Gastroesophageal sphincter (tissue), 3 donors: ENCODE data around the gene JAKMIP2.

Experiments
- EP300 ChIP-seq: sonication (generic); formaldehyde crosslinking; IDR thresholded peaks from one replicate; pipeline ENCODE4 v1.6.1; 2017; ENCODE audit warnings: antibody characterized with exemption, mild to moderate bottlenecking
- POLR2A ChIP-seq, 2 donors: fragments of 450-650 bp; IDR thresholded peaks; one replicate each; pipeline ENCODE4 v1.6.1; 2017; ENCODE audit warnings: antibody characterized with exemption in 2 of 2, mild to moderate bottlenecking in 2 of 2, moderate library complexity in 1 of 2
- POLR2AphosphoS5 ChIP-seq: sonication (generic); formaldehyde crosslinking; IDR thresholded peaks from one replicate; pipeline ENCODE4 v1.6.1; 2017; ENCODE audit warnings: antibody characterized with exemption
- TF ChIP-seq, protein P1 (sequence below), 4 experiments: fragments of 200-600 bp in 2 of 4; fragments of 450-650 bp in 2 of 4; sonication (generic) in 1 of 4; IDR thresholded peaks; one replicate each; pipeline ENCODE4 v1.5.1; 2017 to 2019; ENCODE audit warnings: antibody characterized with exemption in 4 of 4, mild to moderate bottlenecking in 2 of 4, moderate library complexity in 2 of 4

DNA sequence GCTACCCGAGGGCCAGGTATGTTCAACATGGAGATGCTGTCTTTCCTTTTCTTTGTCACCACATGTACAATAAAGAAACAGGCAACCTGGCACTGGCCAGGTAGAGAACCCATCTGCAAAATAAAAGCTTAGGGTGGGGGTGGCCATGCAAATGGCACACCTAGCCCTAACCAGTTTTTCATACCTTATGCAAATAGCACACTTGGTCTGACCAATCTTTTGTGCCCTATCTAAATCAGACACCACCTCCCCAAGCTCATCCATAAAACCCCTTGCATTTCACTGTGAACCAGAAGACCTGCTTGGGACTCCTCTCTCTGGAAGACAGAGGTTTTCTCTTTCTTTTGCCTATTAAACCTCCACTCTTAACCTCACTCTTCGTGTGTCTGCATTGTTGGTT lies 33.9 kb downstream of the JAKMIP2 start:
- TF ChIP-seq POLR2AphosphoS5 (no peak), EP300 (no peak), POLR2A (IDR thresholded peaks at IDR 0.05) (no peak)
- TF ChIP-seq, protein P1, sequence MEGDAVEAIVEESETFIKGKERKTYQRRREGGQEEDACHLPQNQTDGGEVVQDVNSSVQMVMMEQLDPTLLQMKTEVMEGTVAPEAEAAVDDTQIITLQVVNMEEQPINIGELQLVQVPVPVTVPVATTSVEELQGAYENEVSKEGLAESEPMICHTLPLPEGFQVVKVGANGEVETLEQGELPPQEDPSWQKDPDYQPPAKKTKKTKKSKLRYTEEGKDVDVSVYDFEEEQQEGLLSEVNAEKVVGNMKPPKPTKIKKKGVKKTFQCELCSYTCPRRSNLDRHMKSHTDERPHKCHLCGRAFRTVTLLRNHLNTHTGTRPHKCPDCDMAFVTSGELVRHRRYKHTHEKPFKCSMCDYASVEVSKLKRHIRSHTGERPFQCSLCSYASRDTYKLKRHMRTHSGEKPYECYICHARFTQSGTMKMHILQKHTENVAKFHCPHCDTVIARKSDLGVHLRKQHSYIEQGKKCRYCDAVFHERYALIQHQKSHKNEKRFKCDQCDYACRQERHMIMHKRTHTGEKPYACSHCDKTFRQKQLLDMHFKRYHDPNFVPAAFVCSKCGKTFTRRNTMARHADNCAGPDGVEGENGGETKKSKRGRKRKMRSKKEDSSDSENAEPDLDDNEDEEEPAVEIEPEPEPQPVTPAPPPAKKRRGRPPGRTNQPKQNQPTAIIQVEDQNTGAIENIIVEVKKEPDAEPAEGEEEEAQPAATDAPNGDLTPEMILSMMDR (IDR thresholded peaks at IDR 0.05): no peak
